ENCODE measurements around the gene RASSF10.

Gene RASSF10

DNA sequence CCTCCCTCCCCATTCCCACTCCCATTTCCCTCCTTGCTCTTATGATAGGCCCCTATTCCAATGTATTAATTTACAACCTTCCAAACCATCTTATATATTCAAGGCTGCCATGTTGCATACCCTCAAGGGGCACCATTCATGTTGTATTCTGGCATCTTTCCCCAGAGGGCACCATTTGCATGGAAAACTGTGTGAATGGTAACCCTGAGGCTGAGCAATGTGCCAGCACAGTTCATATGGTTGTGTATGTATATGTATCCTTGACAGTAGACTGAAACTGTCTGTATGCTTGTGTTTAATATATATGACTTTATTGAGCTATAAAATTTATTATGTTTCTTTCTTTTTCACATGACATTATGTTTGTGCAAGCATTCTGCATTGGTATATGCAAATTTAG lies 7.3 kb downstream of the RASSF10 start:
- TF ChIP-seq, protein P1, sequence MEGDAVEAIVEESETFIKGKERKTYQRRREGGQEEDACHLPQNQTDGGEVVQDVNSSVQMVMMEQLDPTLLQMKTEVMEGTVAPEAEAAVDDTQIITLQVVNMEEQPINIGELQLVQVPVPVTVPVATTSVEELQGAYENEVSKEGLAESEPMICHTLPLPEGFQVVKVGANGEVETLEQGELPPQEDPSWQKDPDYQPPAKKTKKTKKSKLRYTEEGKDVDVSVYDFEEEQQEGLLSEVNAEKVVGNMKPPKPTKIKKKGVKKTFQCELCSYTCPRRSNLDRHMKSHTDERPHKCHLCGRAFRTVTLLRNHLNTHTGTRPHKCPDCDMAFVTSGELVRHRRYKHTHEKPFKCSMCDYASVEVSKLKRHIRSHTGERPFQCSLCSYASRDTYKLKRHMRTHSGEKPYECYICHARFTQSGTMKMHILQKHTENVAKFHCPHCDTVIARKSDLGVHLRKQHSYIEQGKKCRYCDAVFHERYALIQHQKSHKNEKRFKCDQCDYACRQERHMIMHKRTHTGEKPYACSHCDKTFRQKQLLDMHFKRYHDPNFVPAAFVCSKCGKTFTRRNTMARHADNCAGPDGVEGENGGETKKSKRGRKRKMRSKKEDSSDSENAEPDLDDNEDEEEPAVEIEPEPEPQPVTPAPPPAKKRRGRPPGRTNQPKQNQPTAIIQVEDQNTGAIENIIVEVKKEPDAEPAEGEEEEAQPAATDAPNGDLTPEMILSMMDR (IDR thresholded peaks at IDR 0.05; ENCODE audit: borderline replicate concordance, insufficient read depth, low read depth, low read length) = no peak

GRCh38 chr11:13019313-13019712 lies 10.2 kb downstream of the RASSF10 start:
- TF ChIP-seq, protein P1 (IDR thresholded peaks at IDR 0.05; ENCODE audit: borderline replicate concordance, insufficient read depth, low read depth, low read length) = no peak
- H3K4me3 ChIP-seq (ENCODE audit: low read depth, low read length) = no peak overlapping the region

More for the DNA sequence above, 7.3 kb downstream of the RASSF10 start:
- no peak overlapping the region for H3K4me3 ChIP-seq (ENCODE audit: low read depth, low read length)

GRCh38 chr11:13023423-13023822 lies 14.3 kb downstream of the RASSF10 start:
- H3K4me3 ChIP-seq (ENCODE audit: low read depth, low read length) = no peak overlapping the region
- TF ChIP-seq, protein P1 (IDR thresholded peaks at IDR 0.05; ENCODE audit: borderline replicate concordance, insufficient read depth, low read depth, low read length) = no peak

DNA sequence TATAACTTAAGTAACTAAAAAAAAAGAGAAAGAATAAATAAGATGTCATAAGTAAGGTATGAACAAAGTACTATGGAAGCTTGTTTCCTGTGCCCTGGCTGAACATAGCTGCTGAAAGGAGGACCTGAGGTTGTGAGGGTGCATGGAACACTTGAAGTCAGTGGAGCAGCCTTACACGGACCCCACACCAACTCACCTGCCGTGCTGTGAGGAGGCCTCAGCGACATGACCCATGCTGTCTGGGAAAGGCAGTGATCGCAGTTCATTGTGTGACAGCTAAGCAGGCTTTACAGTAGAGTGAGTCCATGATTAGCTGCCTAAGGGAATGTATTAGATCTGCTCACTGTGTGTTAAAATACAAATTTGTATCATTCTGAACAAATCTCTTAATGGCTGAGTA lies 17.6 kb downstream of the RASSF10 start:
- H3K4me3 ChIP-seq (ENCODE audit: low read depth, low read length) = no peak overlapping the region
- TF ChIP-seq, protein P1 (IDR thresholded peaks at IDR 0.05; ENCODE audit: borderline replicate concordance, insufficient read depth, low read depth, low read length) = no peak

DNA sequence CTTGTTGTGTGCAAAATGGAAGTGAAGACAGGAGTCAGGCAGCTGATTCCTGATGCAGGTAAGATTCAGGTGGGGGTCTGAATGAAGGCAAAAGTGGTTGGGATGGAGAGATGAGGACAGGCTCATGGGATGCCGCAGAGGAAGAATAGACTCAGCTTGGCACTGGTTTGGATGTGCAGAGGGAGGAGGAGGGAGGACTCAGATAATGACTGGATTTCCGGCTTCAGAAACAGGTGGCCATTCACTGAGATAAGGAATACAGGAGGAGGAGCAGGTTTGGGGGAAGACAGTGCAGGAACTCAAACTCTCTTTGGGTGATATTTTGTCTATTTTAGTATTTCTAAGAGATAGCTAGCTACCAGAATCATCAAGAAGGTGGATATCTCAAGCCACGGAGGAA lies 19.2 kb downstream of the RASSF10 start:
- no peak overlapping the region for H3K4me3 ChIP-seq (ENCODE audit: low read depth, low read length)
- TF ChIP-seq, protein P1 (IDR thresholded peaks at IDR 0.05; ENCODE audit: borderline replicate concordance, insufficient read depth, low read depth, low read length) = no peak

- no peak overlapping the region for H3K4me3 ChIP-seq (ENCODE audit: low read depth, low read length)
- TF ChIP-seq, protein P1 (IDR thresholded peaks at IDR 0.05; ENCODE audit: borderline replicate concordance, insufficient read depth, low read depth, low read length) = no peak
Observed at GRCh38 chr11:13029872-13030271, 20.8 kb downstream of the RASSF10 start.

- H3K4me3 ChIP-seq (ENCODE audit: low read depth, low read length) = no peak overlapping the region
- TF ChIP-seq, protein P1 (IDR thresholded peaks at IDR 0.05; ENCODE audit: borderline replicate concordance, insufficient read depth, low read depth, low read length) = no peak
Observed at GRCh38 chr11:13030857-13031256, 21.7 kb downstream of the RASSF10 start.
